Transverse colon (tissue), 4 donors: ENCODE measurements around the gene RALGDS.

Experiments used
- EP300 ChIP-seq: sonication (generic); formaldehyde crosslinking; IDR thresholded peaks from one replicate; pipeline ENCODE4 v1.6.1; 2017; ENCODE audit warnings: antibody characterized with exemption, low read depth
- POLR2A ChIP-seq: fragments of 450-650 bp; IDR thresholded peaks from one replicate; pipeline ENCODE4 v1.6.1; 2016; ENCODE audit warnings: antibody characterized with exemption, mild to moderate bottlenecking, moderate library complexity
- POLR2AphosphoS5 ChIP-seq, 3 donors: sonication (generic); formaldehyde crosslinking; IDR thresholded peaks; one replicate each; pipeline ENCODE4 v1.6.1; 2016; ENCODE audit warnings: antibody characterized with exemption in 3 of 3
- TF ChIP-seq, protein P1 (sequence below), 5 experiments: fragments of 200-600 bp in 3 of 5; fragments of 450-650 bp in 2 of 5; sonication (generic) in 3 of 5; IDR thresholded peaks; 1 replicate in 2 of 5; 2 replicates in 3 of 5; pipeline ENCODE4 v1.5.1; 2016 to 2017; ENCODE audit warnings: antibody characterized with exemption in 5 of 5, inconsistent platforms in 3 of 5, mild to moderate bottlenecking in 2 of 5, moderate library complexity in 1 of 5

GRCh38 chr9:133054194-133054890 lies 66.7 kb downstream of the RALGDS start:
- TF ChIP-seq, protein P1, sequence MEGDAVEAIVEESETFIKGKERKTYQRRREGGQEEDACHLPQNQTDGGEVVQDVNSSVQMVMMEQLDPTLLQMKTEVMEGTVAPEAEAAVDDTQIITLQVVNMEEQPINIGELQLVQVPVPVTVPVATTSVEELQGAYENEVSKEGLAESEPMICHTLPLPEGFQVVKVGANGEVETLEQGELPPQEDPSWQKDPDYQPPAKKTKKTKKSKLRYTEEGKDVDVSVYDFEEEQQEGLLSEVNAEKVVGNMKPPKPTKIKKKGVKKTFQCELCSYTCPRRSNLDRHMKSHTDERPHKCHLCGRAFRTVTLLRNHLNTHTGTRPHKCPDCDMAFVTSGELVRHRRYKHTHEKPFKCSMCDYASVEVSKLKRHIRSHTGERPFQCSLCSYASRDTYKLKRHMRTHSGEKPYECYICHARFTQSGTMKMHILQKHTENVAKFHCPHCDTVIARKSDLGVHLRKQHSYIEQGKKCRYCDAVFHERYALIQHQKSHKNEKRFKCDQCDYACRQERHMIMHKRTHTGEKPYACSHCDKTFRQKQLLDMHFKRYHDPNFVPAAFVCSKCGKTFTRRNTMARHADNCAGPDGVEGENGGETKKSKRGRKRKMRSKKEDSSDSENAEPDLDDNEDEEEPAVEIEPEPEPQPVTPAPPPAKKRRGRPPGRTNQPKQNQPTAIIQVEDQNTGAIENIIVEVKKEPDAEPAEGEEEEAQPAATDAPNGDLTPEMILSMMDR (IDR thresholded peaks at IDR 0.05), result no peak
- TF ChIP-seq POLR2A, result no peak
- no peak for TF ChIP-seq POLR2AphosphoS5 (IDR thresholded peaks at IDR 0.05)
- no peak for TF ChIP-seq EP300
